Occipital lobe (tissue), 2 donors: Measurements from ENCODE around the gene ZFP1. TPM values are rescaled to one million over a fixed set of nuclear protein-coding genes. Genes with fewer than 3 reads are reported as not detected.
"Not testable (repeated sequence)": the region's sequence is repeated elsewhere in the genome, so short reads cannot be mapped to it uniquely, and the experiment has no call there.

Experiments
- DNase-seq: peaks from one replicate; lab custom pipeline; 2025; lab: John Stamatoyannopoulos, UW
- total RNA-seq: library from RNA; depleted of rRNA; stranded (reverse); fragments of >200 nt; gene quantifications from one replicate; pipeline ENCODE4 v1.2.3, GENCODE V29; 2014

ZFP1 gene
- total RNA-seq, 1 donor from 2014 or later: 64.4 TPM

DNA sequence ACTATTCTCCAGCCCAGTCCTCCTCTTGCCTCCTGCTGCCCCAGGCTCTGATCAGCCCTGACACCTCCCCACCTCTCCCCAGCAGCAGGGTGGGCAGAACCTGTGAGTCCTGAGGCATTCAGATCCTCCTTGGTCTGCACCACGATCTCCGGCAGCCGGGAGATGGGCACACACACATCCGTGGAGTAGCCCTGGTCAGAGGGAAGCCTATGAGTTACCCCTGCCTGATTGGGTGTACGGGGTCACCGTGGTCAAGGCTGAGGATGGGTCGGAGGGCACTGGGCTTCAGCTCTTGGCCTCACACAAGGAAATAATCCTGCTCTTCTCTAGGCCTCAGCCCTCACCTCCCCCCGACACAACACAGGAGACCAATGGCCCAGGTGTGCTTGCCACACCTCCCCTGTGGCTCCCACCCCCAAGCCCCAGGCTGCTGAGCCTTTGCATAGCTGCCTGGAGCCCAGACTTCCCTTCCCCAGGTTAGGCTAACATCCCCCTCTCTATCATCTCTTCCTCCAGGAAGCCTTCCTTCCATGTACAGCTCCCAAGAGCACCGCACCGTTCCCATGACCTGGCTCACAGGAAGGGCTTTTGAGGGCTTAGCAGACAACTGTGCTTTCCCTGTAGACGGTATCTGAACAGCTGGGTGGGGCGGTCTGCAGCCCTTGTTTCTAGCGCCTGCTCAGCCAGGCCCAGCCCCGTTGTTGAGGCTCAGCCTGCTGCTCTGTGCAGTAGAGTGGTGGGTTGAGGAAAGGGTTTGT lies 35.4 kb upstream of the ZFP1 start:
- DNase-seq: no peak

DNA sequence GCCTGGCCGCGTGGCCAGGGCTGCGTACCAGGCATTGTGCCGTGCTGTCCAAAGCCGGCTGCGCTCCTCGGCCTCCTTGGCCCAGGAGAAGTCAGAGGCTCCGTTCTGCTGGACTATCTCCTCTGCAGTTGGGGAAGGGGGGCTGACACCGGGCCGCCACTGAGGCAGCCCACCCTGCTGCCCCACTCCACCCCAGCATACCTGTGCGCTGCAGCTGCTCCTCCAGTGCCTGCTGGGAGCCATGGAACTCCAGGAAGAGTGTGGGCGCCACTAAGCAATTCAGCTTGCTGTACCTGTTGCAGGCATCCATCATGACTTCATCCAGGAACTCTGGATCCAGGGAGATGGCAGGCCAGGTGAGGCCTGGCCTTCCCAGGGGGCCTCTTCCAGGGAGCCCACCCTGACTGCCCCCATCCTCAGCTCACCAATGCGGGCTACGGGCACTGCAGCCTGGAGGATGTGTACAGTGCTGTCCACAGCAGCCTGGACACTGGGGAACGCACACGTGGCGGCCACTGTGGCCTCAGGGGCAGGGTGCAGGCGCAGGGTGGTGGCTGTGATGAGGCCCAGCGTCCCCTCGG lies 34.7 kb upstream of the ZFP1 start:
- no peak for DNase-seq

- no peak for DNase-seq
Observed at GRCh38 chr16:75114179-75114945, 34.0 kb upstream of the ZFP1 start.

- no peak for DNase-seq
Observed at GRCh38 chr16:75114946-75115825, 33.1 kb upstream of the ZFP1 start.

GRCh38 chr16:75116081-75116910 lies 32.0 kb upstream of the ZFP1 start, which contains the start of gene LDHD:
TSS of gene LDHD (minus strand) at chr16:75116780. CDS start at chr16:75116720, 60 bp downstream.
- peak; percentile 82 for DNase-seq

DNA sequence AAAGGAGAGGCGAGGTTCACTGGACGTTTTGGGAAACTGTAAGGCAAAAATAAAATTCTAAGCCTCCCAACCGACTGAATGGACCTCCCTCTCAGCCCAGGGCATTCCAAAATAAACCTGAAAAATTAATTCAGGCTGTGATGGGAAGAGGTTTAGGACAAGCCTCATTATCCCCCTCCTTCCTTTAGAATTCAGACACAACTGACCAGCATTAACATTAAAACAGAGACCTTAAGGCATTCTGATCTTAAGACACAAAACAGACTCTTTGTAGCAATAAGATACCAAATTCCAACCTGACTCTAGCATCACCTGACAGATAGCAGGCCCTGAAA lies 31.4 kb upstream of the ZFP1 start:
- DNase-seq: no peak

DNA sequence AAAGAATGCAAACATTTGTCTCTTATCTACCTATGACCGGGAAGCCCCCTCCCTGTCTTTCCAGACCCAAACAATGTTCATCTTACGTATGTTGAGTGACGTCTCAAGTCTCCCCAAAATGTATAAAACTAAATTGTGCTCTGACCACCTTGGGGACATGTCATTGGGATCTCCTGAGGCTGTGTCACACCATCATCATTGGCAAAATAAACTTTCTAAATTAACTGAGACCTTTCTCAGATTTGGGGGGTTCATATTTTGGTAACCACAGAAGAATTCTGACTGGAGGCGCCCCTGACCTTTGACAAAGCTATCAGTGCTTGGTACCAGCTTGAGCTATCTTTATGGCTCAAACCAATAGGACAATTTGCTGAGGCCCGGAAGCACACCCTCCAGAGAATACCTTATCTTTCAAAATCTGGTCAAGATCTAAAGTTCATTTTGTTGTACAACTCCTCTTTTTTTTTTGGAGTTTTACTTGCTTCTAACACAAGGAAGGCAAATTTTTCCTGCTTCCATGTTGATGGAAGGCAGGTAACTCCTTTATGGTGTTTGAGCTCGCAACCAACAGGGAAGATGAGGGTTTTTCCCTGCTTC lies 29.3 kb upstream of the ZFP1 start:
- DNase-seq: no peak

DNA sequence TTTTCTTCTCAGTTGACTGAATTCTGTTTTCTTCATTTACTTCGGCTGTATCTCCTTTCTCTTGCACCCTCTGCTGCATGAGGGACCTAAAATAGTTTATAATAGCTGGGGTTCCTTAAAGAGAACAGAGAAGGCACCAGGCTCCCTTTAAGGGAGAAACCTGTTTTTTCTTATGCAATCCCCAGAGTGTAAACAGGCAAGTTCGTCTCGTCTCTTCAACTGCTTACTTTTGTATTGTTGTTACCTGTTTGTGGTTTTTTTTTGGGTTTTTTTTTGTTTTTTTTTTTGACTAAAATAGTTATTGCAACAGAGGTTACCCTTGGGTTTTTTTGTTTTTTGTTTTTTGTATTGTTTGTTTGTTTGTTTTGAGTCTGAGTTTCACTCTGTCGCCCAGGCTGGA lies 28.1 kb upstream of the ZFP1 start:
- DNase-seq: no peak

GRCh38 chr16:75121949-75122568 lies 26.3 kb upstream of the ZFP1 start:
- DNase-seq: no peak

GRCh38 chr16:75122609-75123008 lies 25.7 kb upstream of the ZFP1 start:
- DNase-seq: no peak

GRCh38 chr16:75127713-75128415 lies 20.5 kb upstream of the ZFP1 start:
- no peak for DNase-seq

GRCh38 chr16:75129421-75130149 lies 18.7 kb upstream of the ZFP1 start:
- DNase-seq: not testable (repeated sequence)

- no peak for DNase-seq
Observed at GRCh38 chr16:75130150-75130771, 18.1 kb upstream of the ZFP1 start.

GRCh38 chr16:75131081-75131480 lies 17.2 kb upstream of the ZFP1 start:
- no peak for DNase-seq

GRCh38 chr16:75138233-75138632 lies 10.1 kb upstream of the ZFP1 start:
- no peak for DNase-seq

DNA sequence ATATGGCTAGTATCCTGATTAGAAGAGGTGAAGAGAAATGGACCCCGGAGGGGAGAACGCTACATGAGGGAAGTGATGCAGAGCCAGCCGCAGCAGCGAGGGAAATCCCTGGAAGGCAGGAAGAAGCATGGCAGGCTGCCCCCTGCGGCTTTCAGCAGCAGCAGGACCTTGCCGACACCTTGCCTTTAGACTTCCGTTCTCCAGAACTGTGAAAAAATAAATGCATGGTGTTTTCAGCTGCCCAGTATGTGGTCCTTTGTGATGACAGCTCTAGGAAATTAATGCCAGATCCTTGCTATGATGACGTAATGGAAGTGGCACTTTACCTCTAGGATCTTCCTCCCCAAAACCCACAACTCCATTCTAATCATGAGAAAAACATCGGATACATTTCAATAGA lies 9.7 kb upstream of the ZFP1 start:
- DNase-seq: no peak

GRCh38 chr16:75139498-75139897 lies 8.8 kb upstream of the ZFP1 start:
- no peak for DNase-seq

DNA sequence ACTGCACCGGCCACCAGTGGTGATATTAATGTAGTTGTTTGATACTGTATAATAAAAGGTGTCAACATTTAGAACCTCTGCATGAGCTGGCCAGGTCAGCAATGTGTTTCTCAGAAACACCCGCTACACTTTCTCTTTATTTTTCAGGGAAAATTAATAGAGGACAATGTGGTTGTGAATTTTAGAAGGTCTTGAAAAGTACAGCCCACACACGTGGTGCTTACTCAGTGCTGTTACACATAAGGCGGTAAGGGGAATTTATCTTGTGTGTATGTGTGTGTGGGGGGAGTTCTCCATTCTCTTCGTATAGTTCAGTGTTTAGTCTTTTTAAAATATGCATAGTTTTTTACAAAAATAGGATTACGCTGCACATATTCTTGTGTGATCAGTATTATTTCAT lies 4.4 kb upstream of the ZFP1 start:
- DNase-seq: no peak
